ENCODE data around the gene GALNT4.

GALNT4 gene

DNA sequence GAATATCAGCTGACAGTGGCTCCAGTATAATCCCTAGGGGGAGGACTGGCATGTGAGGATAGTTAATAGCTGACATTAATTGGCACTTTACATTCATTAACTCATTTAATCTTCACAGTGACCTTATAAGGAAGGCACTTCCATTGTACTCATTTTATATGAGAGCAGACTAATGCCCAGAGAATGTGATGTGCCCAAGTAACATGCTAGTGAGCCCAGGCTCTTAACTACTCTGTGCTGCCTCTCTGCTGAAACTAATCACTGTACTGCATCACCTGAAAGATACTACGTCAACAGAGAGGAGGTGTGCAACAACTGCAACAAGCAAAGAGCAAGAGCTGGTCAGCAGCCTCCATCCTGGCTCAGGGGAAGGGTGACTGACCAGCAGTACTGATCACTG, 40.1 kb downstream of the GALNT4 start:
- Histone ChIP-seq H3K9me3 (ENCODE audit: control insufficient read depth, low read depth, low read length) (no peaks in the 10 kb centered on the region), H3K9ac (ENCODE audit: low read length) (no peak overlapping the region), H3K27ac (ENCODE audit: low read length) (no peak overlapping the region), H3K27me3 (ENCODE audit: control insufficient read depth, insufficient read depth, low read length) (no peaks in the 10 kb centered on the region), H3K4me3 (ENCODE audit: low read length) (no peak overlapping the region), H3K4me1 (ENCODE audit: control insufficient read depth, low read depth, low read length) (peaks cover 7% of the 10 kb centered on the region), H3K36me3 (ENCODE audit: control insufficient read depth, low read depth, low read length) (no peaks in the 10 kb centered on the region)

DNA sequence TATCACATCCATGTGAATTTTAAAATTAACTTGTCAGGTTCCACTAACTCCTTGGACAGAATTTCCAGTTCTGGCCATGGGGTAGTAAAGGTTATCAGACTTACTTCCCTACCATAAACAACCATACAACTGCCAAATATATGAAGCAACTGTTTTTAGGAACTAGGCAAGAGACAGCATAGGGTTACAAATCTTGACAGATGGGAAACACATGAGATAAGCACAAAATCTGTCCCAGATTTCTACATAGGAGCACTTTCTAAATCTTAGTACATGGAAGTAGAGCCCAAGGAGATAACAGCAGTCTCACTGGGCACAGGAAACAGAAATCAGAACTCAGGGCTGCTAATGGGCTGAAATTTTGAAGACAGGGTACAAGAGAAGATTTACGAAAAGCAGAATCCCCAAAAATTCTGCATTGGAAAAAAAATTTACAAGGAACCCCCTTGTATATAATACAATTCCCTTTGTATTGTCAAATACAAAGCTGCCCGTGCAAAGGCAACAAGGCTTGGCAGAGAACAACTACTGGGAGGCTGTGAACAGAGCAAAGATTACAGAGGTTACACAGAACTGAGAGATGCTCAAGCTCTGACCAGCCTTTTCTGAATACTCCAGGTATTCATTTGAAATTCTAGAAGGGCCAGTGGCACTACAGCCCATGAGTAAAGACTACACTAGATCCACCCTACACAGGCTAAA, 43.2 kb downstream of the GALNT4 start:
- no peak overlapping the region for H3K27ac ChIP-seq (ENCODE audit: low read length)
- H3K9me3 ChIP-seq (ENCODE audit: control insufficient read depth, low read depth, low read length), result no peaks in the 10 kb centered on the region
- no peaks in the 10 kb centered on the region for H3K27me3 ChIP-seq (ENCODE audit: control insufficient read depth, insufficient read depth, low read length)
- no peaks in the 10 kb centered on the region for H3K36me3 ChIP-seq (ENCODE audit: control insufficient read depth, low read depth, low read length)
- peaks cover 5% of the 10 kb centered on the region for H3K4me1 ChIP-seq (ENCODE audit: control insufficient read depth, low read depth, low read length)
- H3K9ac ChIP-seq (ENCODE audit: low read length), result no peak overlapping the region
- no peak overlapping the region for H3K4me3 ChIP-seq (ENCODE audit: low read length)

DNA sequence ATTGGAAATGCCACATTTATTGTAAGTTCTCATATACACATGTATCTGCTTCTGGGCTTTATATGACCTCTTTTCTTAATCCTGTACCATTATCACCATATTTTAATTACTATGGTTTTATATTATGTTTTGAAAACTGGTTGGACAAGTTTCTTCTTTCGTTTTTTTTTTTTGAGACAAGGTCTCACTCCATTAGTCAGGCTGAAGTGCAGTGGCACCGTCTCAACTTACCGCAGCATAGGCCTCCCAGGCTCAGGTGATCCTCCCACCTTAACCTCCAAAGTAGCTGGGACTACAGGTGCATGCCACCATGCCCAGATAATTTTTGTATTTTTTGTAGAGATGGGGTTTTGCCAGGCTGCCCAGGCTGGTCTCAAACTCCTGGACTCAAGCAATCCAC, 44.6 kb downstream of the GALNT4 start:
- no peaks in the 10 kb centered on the region for H3K4me1 ChIP-seq (ENCODE audit: control insufficient read depth, low read depth, low read length)
- H3K4me3 ChIP-seq (ENCODE audit: low read length), result no peak overlapping the region
- no peaks in the 10 kb centered on the region for H3K9me3 ChIP-seq (ENCODE audit: control insufficient read depth, low read depth, low read length)
- no peak overlapping the region for H3K27ac ChIP-seq (ENCODE audit: low read length)
- H3K9ac ChIP-seq (ENCODE audit: low read length), result no peak overlapping the region
- no peaks in the 10 kb centered on the region for H3K27me3 ChIP-seq (ENCODE audit: control insufficient read depth, insufficient read depth, low read length)
- no peaks in the 10 kb centered on the region for H3K36me3 ChIP-seq (ENCODE audit: control insufficient read depth, low read depth, low read length)

- Histone ChIP-seq H3K27me3 (ENCODE audit: control insufficient read depth, insufficient read depth, low read length) (no peaks in the 10 kb centered on the region), H3K27ac (ENCODE audit: low read length) (no peak overlapping the region), H3K9ac (ENCODE audit: low read length) (no peak overlapping the region), H3K9me3 (ENCODE audit: control insufficient read depth, low read depth, low read length) (no peaks in the 10 kb centered on the region), H3K4me1 (ENCODE audit: control insufficient read depth, low read depth, low read length) (no peaks in the 10 kb centered on the region), H3K4me3 (ENCODE audit: low read length) (no peak overlapping the region), H3K36me3 (ENCODE audit: control insufficient read depth, low read depth, low read length) (no peaks in the 10 kb centered on the region)
Measured at GRCh38 chr12:89477633-89478279, 46.8 kb downstream of the GALNT4 start.

DNA sequence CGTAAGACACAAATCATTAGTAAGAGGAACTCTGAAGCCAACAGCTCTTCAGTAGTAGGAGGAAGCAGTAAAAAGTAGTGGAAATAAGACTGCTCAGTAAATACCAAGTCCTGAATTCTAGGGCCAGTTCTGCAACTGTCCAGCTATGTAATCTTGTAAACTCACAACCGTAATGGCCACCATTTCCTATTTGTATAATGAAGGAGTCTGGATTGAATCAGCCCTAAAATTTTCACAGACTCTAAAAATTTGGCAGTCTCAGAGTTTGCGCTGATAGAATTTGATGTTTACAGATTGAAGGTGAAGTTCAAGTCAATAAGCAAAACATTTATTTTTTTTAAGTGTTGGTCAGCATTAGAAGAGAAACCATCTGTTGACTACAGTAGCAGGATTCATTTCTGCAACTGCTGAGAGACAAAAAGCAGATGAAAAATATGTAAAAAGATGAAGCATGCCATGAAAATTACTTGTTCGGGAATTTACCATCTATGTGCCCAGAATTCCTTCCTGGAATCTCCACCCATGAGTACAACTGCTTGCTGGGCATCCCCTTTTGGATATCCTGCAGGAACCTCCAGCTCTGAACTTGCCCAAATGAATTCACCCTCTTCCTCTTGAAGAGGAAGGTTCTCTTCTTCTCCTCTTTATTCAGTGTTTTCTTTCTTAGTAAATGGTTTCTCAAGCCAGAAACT, 47.5 kb downstream of the GALNT4 start:
- Histone ChIP-seq H3K4me3 (ENCODE audit: low read length) (no peak overlapping the region), H3K9me3 (ENCODE audit: control insufficient read depth, low read depth, low read length) (no peaks in the 10 kb centered on the region), H3K9ac (ENCODE audit: low read length) (no peak overlapping the region), H3K27me3 (ENCODE audit: control insufficient read depth, insufficient read depth, low read length) (no peaks in the 10 kb centered on the region), H3K36me3 (ENCODE audit: control insufficient read depth, low read depth, low read length) (no peaks in the 10 kb centered on the region), H3K27ac (ENCODE audit: low read length) (no peak overlapping the region), H3K4me1 (ENCODE audit: control insufficient read depth, low read depth, low read length) (no peaks in the 10 kb centered on the region)

DNA sequence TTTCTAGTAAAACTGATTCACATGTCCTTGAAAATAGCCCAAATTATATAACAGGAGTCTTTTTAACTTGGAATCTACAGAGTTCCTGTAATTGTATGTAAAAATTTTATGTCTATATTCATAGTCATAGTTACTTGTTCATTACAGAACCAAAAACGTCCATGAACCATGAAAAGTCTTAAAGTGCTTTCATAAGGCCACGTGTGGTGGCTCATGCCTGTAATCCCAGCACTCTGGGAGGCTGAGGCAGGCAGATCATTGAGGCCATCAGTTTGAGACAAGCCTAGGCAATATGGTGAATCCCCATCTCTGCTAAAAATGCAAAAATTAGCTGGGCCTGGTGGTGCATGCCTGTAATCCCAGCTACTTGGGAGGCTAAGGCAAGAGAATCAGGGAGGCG, 48.4 kb downstream of the GALNT4 start:
- H3K36me3 ChIP-seq (ENCODE audit: control insufficient read depth, low read depth, low read length), result no peaks in the 10 kb centered on the region
- H3K4me1 ChIP-seq (ENCODE audit: control insufficient read depth, low read depth, low read length), result no peaks in the 10 kb centered on the region
- H3K27me3 ChIP-seq (ENCODE audit: control insufficient read depth, insufficient read depth, low read length), result no peaks in the 10 kb centered on the region
- no peak overlapping the region for H3K4me3 ChIP-seq (ENCODE audit: low read length)
- no peak overlapping the region for H3K9ac ChIP-seq (ENCODE audit: low read length)
- H3K9me3 ChIP-seq (ENCODE audit: control insufficient read depth, low read depth, low read length), result no peaks in the 10 kb centered on the region
- no peak overlapping the region for H3K27ac ChIP-seq (ENCODE audit: low read length)

- no peak overlapping the region for H3K4me3 ChIP-seq (ENCODE audit: low read length)
- H3K9ac ChIP-seq (ENCODE audit: low read length), result no peak overlapping the region
- no peak overlapping the region for H3K27ac ChIP-seq (ENCODE audit: low read length)
- H3K36me3 ChIP-seq (ENCODE audit: control insufficient read depth, low read depth, low read length), result no peaks in the 10 kb centered on the region
- H3K27me3 ChIP-seq (ENCODE audit: control insufficient read depth, insufficient read depth, low read length), result no peaks in the 10 kb centered on the region
- no peaks in the 10 kb centered on the region for H3K4me1 ChIP-seq (ENCODE audit: control insufficient read depth, low read depth, low read length)
- H3K9me3 ChIP-seq (ENCODE audit: control insufficient read depth, low read depth, low read length), result no peaks in the 10 kb centered on the region
Measured at GRCh38 chr12:89475203-89475990, 49.2 kb downstream of the GALNT4 start.

DNA sequence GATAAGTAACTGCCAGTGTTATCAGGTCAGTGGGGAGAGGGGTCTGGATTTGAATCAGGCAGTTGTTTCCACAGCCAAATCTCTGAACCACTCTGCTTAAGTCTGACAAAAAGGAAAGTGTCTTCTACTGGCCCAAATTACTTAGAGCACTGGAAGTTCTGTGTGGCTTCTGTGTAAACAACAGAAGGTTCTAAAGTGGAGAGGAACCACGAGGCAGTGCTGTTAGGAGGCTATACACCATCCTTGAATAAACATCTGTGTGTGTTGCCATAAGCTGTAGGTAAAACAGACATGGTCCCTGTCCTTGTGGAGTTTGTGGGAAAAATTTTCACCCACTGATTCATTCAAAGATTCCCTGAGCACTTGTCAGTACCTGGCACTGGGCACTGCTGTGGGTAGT, 50.0 kb downstream of the GALNT4 start:
- Histone ChIP-seq H3K36me3 (ENCODE audit: control insufficient read depth, low read depth, low read length) (no peaks in the 10 kb centered on the region), H3K4me3 (ENCODE audit: low read length) (no peak overlapping the region), H3K4me1 (ENCODE audit: control insufficient read depth, low read depth, low read length) (no peaks in the 10 kb centered on the region), H3K9me3 (ENCODE audit: control insufficient read depth, low read depth, low read length) (no peaks in the 10 kb centered on the region), H3K27me3 (ENCODE audit: control insufficient read depth, insufficient read depth, low read length) (no peaks in the 10 kb centered on the region), H3K9ac (ENCODE audit: low read length) (no peak overlapping the region), H3K27ac (ENCODE audit: low read length) (no peak overlapping the region)
